Fibroblast of upper back skin (primary cell): ENCODE results near the gene FGFR4.

Source experiments
- DNase-seq: peaks from one replicate; pipeline ENCODE4 v3.0.0-alpha.2; 2013

Gene FGFR4

DNA sequence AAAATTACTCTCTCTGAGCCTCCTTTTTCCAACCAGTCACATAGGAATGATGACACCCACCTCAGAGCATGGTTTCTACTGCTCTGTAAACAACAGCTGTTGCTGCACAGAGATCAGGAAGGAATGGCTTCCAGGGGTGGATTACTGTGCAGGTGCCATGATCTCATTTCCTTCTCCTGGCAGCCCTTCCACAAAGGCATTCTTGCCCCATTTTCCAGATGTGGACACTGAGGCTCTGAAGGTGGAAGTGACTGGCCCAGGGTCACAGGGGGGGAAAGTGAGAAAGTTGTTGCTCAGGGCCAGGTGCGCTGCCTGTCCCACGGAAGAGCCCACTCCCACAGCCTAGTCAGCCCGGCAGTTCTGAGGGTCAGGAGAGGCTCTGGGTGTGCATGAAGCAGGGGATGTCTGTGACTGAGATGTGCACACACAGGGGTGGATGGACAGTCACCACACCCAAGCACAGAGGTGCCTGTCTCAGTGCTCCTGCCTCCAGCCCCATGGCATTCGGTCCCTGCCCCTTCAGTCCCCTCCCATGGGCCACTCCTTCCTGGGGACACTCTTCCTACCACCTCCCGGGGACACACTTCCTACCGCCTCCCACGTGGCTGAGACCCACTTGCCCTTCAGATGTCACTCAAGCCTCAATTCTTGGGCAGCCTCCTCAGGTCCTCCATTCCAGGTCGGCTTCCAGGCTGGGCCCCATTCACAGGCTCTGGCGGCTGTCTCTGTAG, 17.0 kb downstream of the FGFR4 start:
- no peak for DNase-seq

DNA sequence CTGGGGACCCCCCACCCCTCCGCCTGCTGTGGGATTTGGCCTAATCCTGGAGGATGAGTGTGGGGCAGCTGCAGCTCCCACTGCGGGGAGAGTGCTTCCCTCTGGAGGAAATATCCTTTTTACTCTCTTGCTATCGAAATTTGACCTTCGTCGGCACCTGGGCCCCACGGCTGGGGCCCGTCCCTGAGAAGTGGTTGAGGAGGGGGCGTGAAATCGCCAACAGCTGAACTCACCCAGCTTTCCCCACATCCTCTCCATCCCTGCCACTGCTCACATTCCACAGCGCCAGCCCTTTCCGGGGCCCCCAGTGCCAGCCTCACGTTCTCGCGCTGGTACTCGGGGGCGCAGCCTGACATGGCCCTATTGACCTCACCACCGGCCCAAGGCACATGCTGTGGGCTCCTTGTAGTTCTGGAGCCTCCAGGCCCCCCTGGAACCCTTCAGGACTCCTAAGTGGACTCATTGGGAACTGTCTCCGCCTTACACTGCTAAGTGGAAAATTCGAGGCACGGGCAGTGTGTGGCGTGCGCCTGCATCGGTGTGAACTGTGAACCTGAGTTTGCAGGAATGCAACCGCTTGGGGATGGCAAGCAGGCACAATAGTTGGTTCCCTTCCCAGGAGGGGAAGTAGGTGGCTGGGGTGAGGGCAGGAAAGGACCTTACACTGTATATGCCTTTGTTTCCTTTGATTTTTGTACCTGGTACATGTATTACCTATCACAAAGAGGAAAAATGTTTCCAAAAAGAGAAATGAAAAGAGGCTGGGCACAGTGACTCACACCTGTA, 19.2 kb downstream of the FGFR4 start:
- no peak for DNase-seq

- DNase-seq: no peak
These were observed 20.4 kb downstream of the FGFR4 start for GRCh38 chr5:177107159-177107558.

DNA sequence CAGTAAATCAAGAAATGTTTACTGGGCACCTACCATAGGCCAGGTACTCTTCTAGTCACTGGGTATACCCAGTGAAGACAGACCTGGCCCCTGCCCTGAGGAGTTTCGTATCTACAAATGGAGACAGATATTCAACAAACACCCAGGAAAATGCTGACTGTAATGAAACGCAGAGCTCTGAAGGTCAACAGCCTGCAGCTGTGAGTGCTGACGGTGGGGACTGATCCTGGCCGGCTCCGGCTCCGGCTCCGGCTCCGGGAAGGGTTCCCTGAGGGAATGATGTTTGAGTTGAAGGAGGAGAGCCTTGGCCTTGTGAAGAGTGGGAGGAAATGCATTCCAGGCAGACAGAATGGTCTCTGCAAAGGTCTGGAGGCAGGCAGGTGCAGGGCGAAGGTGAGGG, 23.1 kb downstream of the FGFR4 start:
- DNase-seq: no peak

GRCh38 chr5:177111720-177112394, 25.1 kb downstream of the FGFR4 start:
- peak; percentile 32 for DNase-seq

DNA sequence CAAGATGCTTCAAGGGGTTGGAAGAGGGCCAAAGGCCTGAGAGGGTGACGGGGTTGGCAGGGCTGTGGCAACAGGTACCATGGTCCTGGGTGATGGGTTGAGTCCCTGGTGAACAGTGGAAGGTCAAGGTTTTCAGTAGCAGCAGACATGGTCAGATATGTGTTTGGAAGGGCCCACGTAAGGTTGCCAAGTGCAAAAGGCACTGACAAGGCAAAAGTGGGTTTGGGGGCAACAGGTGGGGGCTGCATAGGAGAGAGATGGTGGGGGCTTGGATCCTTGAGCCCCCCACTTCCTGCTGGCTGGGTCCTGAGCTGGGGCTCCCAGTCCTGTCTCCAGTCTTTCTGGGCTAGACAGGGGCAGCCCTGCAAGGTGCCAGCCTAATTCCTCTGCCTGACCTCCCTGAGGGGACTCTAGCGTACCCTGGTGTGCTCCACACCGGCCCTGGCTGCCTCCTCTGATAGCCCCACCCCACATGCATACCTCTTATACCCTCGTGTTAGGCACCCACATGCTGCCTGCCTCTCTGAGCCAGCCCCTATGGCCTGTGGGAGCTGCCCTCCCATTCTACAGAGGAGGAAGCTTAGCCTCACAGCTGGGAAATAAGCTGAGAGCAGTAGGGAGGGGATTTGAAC, 26.0 kb downstream of the FGFR4 start:
- DNase-seq: no peak

DNA sequence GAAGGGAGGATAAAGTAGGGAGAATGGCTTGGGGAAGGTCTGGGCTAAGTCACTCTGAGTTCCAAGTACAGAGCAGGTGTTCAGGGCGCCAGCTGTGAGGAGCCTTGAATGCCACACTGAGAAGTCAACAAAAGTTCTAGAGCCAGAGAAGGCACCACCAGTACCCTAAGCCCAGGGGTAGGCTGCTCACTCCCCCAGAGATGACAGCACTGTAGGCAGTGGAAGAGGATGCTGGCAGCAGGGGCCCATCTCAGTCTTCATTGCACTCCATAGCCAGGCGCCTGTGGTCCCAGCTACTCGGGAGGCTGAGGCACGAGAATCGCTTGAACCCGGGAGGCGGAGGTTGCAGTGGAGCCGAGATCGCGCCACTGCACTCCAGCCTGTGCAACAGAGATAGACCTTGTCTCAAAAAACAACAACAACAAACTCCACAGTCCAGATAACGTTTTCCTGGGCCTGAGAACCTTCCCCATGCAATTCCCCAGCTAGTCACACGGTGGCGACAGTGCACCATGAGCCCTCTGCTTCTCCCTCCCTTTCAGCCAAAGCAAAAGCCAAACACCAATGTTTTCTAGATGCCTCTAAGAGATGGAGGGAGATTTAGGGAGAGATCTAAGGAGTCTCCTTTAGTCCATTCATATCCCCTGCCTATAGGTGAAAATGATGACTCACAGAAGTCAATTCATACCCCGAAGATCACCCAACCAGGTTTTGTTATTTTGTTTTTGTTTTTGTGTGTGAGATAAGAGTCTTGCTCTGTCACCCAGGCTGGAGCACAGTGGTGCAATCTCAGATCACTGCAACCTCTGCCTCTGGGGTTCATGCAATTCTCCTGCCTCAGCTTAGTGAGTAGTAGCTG, 27.1 kb downstream of the FGFR4 start:
- peak; percentile 68 for DNase-seq

GRCh38 chr5:177116631-177117373, 30.1 kb downstream of the FGFR4 start:
- peak; percentile 85 for DNase-seq

DNA sequence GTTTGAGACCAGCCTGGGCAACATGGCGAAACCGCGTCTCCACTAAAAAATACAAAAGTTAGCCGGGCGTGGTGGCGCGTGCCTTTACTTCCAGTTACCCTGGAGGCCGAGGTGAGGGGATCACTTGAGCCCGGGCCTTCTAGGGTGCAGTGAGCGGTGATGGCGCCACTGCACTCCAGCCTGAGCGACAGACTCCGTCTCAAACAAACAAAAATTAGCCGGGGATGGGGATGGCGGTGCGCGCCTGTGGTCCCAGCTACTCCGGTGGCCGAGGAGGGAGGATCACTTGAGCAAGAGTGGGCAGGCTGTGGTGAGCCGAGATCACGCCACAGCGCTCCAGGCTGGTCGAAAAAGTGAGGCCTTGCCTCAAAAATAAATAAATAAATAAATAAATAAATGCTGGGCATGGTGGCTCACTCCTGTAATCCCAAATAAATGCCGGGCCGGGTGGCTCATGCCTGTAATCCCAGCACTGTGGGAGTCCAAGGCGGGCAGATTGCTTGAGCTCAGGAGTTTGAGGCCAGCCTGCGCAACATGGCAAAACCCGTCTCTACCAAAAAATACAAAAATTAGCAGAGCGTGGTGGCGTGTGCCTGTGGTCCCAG, 30.8 kb downstream of the FGFR4 start:
- no peak for DNase-seq

DNA sequence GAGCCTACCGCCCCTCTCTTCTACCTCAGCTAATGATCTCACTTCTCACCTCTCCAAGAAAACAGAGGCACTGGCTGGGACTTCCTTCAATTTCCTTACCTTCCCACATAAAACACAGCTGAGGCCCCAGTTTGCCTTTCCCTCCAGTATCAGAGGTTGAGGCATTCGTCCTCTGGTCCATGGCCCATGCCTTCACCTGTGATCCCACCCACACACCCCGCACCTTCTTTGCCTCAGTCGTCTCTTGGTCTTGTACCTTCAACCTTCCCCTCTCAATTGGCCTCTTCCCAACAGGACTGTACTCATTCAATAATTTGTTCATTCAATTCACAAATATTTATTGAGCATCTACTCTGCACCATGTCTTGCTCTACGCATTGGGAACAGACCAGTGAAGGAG, 35.9 kb downstream of the FGFR4 start:
- no peak for DNase-seq

DNA sequence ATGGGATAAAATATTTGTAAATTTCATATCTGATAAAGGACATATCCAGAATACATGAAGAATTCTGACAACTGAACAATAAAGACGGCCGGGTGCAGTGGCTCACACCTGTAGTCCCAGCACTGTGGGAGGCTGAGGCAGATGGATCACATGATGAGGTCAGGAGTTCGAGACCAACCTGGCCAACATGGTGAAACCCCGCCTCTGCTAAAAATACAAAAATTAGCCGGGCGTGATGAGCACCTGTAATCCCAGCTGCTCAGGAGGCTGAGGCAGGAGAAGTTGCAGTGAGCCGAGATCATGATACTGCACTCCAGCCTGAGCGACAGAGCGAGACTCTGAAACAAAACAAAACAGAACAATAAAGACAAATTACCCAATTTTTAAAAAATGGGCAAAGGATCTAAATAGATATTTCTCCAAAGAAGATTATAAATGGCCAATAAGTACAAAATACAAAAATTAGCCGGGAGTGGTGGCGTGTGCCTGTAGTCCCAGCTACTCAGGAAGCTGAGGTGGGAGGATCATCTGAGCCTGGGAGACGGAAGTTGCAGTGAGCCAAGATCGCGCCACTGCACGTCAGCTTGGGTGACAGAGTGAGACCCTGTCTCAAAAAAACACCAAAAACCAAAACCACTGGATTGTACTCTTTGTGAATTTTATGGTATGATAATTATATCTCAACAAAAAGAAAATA, 37.2 kb downstream of the FGFR4 start:
- no peak for DNase-seq

GRCh38 chr5:177124486-177124991, 37.8 kb downstream of the FGFR4 start:
- DNase-seq: no peak

- DNase-seq: no peak
These were observed 40.1 kb downstream of the FGFR4 start for GRCh38 chr5:177126771-177127170.

GRCh38 chr5:177128551-177128981, 41.9 kb downstream of the FGFR4 start:
- no peak for DNase-seq

DNA sequence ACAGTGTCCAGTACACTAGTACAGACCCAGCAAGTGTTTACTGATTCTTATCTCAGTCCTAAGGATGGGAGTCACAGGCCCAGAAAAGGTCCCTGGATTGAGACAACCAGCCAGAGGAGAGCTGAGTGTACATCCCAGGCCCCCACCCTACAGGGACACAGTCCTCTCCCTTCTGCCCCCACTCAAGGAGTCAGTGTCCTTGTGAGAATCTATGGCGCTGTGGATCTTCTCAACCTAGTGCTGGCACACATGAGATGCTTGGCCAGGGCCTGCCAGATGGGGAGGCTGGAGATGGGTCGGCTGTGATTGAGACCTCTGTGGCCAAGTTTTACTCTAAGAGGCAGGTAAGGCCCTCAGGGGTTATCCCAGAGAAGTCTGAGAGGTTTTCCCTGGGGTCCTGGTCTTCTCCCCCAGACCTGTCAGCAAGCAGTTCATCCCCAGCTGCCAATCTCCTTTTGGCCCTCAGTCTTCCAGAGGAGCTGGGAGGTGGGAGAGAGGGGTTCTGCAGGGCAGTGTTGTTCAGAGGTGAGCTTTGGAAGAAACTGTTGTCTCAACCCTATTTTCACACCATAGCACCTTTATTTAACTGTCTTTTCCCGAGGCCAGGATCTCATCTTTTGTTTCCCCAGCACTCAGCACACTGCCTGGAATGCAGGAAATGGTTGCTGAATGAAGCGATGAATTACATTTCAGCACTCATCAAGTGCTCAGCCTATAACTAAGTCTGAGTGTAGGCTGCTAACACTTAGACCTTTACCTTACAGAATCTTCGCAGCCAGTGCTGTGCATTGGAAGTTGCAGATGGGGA, 43.7 kb downstream of the FGFR4 start:
- DNase-seq: peak; percentile 52

- DNase-seq: no peak
These were observed 44.3 kb downstream of the FGFR4 start for GRCh38 chr5:177131019-177131320.

DNA sequence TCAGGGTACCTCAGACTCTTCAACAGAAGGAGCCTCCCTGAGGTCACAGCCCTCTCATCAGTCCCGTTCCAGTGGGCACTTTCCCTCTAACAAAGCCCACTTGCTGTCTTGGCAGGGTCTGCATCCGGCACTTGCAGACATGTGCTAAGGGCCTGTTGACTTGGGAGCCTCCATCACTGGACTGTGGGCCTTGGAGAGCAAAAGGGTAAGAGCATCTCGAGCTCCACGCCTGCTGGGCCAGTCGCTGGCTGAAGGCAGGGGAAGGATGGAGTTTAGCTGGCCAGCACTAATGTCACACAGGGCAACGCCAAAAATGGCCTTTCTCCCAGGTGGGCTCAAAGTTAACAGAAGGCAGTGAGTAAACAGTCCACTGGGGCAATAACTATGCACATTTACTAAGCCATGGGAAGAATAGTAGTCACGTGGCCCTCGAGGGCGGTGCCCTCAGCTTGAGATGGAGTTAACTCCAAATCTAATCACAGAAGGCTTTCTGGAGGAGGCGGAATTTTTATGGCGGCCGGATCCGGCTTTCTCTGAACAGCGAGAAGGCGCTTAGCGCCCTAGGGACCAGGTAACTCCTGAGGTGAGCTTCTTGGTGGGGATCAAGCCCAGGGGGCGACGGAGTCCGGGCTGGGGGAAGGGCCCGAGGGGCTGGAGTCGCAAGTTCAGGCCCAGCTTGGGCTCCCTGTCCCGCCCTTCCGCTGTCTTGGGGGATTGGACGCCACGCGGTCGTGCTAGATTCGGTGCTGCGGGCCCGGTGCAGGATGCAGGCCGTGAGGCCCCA, 44.8 kb downstream of the FGFR4 start:
- DNase-seq: no peak
